ENCODE measurements around the gene CTSO.

CTSO gene

GRCh38 chr4:155953151-155954117 lies at the start of gene CTSO:
CTSO (minus strand) TSS chr4:155953866; CDS start chr4:155953847, 19 bp downstream.
- DNase-seq: peak; percentile 76

GRCh38 chr4:156000491-156000890 lies 46.8 kb upstream of the CTSO start:
- no peak for DNase-seq

- peak; percentile 73 for DNase-seq
These were observed 46.1 kb upstream of the CTSO start for GRCh38 chr4:155999725-156000124.

GRCh38 chr4:155995069-155995468 lies 41.4 kb upstream of the CTSO start:
- DNase-seq: no peak

- no peak for DNase-seq
These were observed 30.6 kb upstream of the CTSO start for GRCh38 chr4:155984106-155984797.

GRCh38 chr4:155982736-155983385 lies 29.2 kb upstream of the CTSO start:
- DNase-seq: no peak

- DNase-seq: no peak
These were observed 25.1 kb upstream of the CTSO start for GRCh38 chr4:155978810-155979209.

- DNase-seq: no peak
These were observed 21.8 kb upstream of the CTSO start for GRCh38 chr4:155975511-155975910.

- DNase-seq: no peak
These were observed 21.3 kb upstream of the CTSO start for GRCh38 chr4:155974996-155975395.

GRCh38 chr4:155974476-155974749 lies 20.7 kb upstream of the CTSO start:
- no peak for DNase-seq

- DNase-seq: no peak
These were observed 20.2 kb upstream of the CTSO start for GRCh38 chr4:155973639-155974475.

- peak; percentile 71 for DNase-seq
These were observed 18.4 kb upstream of the CTSO start for GRCh38 chr4:155972098-155972497.

- no peak for DNase-seq
These were observed 13.2 kb upstream of the CTSO start for GRCh38 chr4:155966731-155967395.

- DNase-seq: no peak
These were observed 12.5 kb upstream of the CTSO start for GRCh38 chr4:155966171-155966570.

GRCh38 chr4:155964016-155964891 lies 10.6 kb upstream of the CTSO start:
- no peak for DNase-seq

GRCh38 chr4:155962767-155963166 lies 9.1 kb upstream of the CTSO start:
- no peak for DNase-seq

- no peak for DNase-seq
These were observed 7.9 kb upstream of the CTSO start for GRCh38 chr4:155961575-155961974.

GRCh38 chr4:155960522-155960921 lies 6.9 kb upstream of the CTSO start:
- no peak for DNase-seq

GRCh38 chr4:155959417-155959816 lies 5.8 kb upstream of the CTSO start:
- DNase-seq: no peak

- DNase-seq: no peak
These were observed 2.8 kb upstream of the CTSO start for GRCh38 chr4:155956461-155956860.

- no peak for DNase-seq
These were observed 1.3 kb upstream of the CTSO start for GRCh38 chr4:155954939-155955338.
